Anterior cingulate cortex (tissue), 58 donors: ENCODE data around the gene TPI1.

Experiments used
- DNase-seq, 58 donors: peaks; one replicate each; lab custom pipeline; 2025; lab: John Stamatoyannopoulos, UW

Gene TPI1

GRCh38 chr12:6914246-6914946, 47.1 kb downstream of the TPI1 start, which contains the start of gene ENO2:
ENO2 (plus strand) TSS chr12:6914580; CDS start chr12:6915833, 1,253 bp downstream.
- peak in 55 of 58 donors; percentile 19 to 91 (median 77) for DNase-seq

- DNase-seq, result peak in 10 of 58 donors; percentile 19 to 53 (median 32)
These were observed 47.8 kb downstream of the TPI1 start for GRCh38 chr12:6914947-6915788.

- no peak for DNase-seq
These were observed 48.5 kb downstream of the TPI1 start for GRCh38 chr12:6915789-6916285.

- no peak for DNase-seq
These were observed 49.3 kb downstream of the TPI1 start for GRCh38 chr12:6916426-6917200.

- no peak for DNase-seq
These were observed 50.3 kb downstream of the TPI1 start for GRCh38 chr12:6917491-6918231.

GRCh38 chr12:6919588-6919987, 52.3 kb downstream of the TPI1 start:
- no peak for DNase-seq
